Superior temporal gyrus (tissue), 1 donor: ENCODE results near the gene TNFAIP3.
"Not testable (repeated sequence)": the region's sequence is repeated elsewhere in the genome, so short reads cannot be mapped to it uniquely, and the experiment has no call there.

Experiments
- DNase-seq: peaks from one replicate; pipeline ENCODE4 v3.0.0-alpha.2; 2016; ENCODE audit errors: extremely low spot score

TNFAIP3 gene

DNA sequence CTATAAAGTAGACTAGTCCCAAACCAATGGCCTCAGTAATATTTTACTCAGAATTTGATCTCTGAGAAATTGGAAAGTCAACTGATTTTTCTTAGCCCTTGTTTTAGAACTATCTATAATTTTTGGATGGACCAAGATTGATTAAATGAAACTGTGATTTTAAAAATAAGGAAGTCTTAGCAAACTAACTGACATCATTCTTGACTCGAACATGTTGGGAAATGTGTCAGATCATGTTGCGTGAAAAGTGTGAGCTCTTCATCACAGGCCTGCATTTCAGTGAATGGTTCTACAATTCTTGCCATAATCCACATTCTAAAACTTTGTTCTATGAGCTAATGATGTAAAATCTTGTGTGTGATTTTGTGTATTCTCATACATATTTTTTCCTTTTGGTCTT lies 11.0 kb downstream of the TNFAIP3 start:
- peak; percentile 5 for DNase-seq

- no peak for DNase-seq
Measured at GRCh38 chr6:137878486-137879285, 11.6 kb downstream of the TNFAIP3 start.

DNA sequence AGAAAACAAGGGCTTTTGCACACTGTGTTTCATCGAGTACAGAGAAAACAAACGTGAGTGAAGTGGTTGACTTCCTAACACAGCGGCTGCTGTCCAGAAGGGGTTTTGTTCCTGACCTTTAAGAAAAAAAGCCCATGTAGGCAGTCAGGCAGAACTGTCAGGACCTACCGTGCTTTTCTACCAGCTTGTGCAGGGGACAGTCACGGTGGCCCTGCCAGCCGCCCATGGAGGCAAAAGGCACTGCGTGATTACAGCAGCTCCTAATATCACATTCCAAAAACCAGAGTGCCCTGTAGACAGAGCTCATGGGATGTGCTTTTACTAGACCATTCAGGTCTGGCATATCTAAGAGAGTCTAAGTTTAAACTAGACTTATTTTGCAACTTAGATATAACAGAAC lies 12.2 kb downstream of the TNFAIP3 start:
- no peak for DNase-seq

DNA sequence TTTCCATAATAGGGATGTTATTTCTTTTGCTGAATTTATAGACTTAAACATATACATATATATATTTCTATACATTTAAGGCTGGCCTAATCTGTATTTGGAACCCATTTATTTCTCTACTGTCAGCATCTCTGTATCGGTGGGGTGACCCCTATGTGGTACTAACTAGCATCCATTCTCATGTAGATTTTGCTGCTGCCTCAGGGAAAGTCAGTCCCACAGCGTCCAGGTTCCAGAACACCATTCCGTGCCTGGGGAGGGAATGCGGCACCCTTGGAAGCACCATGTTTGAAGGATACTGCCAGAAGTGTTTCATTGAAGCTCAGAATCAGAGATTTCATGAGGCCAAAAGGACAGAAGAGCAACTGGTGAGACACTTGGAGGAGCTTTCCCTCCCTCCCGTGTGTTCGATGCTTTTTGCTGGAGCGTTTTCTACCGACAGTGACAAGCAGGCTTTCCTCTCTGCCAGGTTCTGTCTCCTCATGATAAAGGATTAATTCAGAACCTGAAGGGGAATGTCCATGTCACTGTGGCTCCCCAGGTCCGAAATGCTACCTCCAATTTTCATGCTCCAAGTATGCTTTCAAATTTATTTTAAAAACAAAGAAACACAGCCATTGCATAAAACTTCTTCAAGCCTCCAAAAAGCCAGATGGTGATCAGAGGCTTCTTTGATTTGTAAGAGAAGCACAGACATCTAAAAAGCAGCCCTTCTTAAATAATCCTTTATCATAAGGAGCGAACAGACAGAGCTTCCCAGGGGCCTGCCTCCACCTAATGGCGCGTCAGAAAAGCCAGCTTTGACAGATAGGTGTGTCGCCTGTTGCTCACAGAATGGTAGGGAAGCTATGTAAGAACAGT lies 13.1 kb downstream of the TNFAIP3 start:
- peak; percentile 3 for DNase-seq

DNA sequence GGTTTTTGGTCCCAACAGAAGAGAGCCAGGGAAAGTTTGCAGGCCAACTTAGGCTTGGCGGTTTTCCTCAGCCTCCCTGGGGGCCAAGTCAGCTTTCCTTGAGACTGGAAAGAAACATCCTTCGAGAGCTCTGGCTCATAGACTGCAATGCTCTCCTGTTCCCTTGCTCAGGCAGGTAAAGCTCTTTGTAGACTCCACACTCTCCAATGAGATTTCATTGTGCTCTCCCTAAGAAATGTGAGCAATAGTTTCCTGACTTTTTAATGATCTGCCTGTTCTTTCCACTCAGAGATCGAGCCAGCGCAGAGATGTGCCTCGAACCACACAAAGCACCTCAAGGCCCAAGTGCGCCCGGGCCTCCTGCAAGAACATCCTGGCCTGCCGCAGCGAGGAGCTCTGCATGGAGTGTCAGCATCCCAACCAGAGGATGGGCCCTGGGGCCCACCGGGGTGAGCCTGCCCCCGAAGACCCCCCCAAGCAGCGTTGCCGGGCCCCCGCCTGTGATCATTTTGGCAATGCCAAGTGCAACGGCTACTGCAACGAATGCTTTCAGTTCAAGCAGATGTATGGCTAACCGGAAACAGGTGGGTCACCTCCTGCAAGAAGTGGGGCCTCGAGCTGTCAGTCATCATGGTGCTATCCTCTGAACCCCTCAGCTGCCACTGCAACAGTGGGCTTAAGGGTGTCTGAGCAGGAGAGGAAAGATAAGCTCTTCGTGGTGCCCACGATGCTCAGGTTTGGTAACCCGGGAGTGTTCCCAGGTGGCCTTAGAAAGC lies 13.9 kb downstream of the TNFAIP3 start:
- peak; percentile 5 for DNase-seq

DNA sequence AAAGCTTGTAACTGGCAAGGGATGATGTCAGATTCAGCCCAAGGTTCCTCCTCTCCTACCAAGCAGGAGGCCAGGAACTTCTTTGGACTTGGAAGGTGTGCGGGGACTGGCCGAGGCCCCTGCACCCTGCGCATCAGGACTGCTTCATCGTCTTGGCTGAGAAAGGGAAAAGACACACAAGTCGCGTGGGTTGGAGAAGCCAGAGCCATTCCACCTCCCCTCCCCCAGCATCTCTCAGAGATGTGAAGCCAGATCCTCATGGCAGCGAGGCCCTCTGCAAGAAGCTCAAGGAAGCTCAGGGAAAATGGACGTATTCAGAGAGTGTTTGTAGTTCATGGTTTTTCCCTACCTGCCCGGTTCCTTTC lies 14.4 kb downstream of the TNFAIP3 start:
- DNase-seq, result no peak

DNA sequence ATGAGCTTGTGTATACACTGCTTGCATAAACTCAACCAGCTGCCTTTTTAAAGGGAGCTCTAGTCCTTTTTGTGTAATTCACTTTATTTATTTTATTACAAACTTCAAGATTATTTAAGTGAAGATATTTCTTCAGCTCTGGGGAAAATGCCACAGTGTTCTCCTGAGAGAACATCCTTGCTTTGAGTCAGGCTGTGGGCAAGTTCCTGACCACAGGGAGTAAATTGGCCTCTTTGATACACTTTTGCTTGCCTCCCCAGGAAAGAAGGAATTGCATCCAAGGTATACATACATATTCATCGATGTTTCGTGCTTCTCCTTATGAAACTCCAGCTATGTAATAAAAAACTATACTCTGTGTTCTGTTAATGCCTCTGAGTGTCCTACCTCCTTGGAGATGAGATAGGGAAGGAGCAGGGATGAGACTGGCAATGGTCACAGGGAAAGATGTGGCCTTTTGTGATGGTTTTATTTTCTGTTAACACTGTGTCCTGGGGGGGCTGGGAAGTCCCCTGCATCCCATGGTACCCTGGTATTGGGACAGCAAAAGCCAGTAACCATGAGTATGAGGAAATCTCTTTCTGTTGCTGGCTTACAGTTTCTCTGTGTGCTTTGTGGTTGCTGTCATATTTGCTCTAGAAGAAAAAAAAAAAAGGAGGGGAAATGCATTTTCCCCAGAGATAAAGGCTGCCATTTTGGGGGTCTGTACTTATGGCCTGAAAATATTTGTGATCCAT lies 15.3 kb downstream of the TNFAIP3 start:
- DNase-seq, result peak; percentile 12

DNA sequence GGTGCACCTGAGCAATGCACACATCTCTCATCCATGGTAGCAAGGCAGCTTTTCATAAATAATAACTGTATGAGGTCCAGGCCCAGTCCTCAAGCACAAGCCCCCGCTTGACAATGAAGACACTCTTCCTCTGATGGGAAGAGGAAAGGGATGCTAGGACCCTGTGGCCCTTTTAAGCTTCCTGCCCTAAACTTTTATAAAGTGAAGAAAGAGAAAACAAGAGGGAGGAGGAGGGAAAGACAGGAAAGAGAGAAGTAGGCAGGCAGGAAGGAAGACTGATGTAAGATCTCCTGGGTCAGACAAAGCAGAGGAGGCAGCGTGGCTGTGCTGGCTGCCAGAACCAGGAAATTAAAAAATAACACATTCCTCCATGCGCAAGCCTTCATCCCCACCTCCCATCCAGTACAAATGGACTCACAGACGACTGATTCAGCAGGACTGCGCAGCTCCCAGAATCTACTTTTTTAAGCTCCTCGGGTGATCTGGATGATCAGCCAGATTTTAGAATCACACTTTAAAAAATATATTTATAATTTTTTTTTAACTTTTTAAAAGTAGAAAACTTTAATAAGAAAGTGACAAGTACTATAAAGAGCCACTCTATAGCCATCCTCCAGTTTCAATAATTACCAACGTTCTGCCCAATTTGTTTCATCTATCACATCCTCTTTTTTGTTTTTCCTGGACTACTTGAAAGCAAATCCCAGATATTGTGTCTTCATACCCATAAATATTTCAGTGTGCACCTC lies 16.5 kb downstream of the TNFAIP3 start:
- DNase-seq, result no peak

DNA sequence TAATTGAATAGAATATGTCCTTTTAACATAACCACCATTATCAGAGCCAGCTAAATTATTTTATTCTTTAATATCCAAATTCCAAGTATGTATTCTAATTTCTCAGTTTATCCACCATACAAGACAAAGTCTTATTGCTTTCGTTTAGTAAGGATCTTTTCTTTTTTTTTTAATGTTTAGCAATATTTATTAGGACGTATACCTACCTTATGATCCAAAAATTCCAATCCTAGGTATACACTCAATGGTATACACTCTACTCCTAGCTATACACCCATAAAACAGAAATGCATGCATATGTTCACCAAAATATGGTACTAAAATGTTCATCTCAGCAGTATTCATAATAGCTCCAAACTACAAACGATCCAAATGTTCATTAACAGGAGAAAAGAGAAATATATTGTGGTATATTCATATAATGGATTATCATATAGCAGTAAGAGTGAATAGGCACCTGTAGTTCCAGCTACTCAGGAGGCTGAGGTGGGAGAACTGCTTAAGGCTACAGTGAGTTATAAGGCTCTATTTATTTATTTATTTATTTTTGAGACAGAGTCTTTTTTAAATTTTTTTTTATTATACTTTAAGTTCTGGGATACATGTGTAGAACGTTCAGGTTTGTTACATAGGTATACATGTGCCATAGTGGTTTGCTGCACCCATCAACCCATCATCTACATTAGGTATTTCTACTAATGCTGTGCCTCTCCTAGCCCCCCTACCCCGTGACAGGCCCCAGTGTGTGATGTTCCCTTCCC lies 17.3 kb downstream of the TNFAIP3 start:
- no peak for DNase-seq

DNA sequence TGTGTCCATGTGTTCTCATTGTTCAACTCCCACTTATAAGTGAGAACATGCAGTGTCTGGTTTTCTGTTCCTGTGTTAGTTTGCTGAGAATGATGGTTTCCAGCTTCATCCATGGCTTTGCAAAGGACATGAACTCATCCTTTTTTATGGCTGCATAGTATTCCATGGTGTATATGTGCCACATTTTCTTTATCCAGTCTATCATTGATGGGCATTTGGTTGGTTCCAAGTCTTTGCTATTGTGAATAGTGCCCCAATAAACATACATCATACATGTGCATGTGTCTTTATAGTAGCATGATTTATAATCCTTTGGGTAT lies 17.8 kb downstream of the TNFAIP3 start:
- not testable (repeated sequence) for DNase-seq

DNA sequence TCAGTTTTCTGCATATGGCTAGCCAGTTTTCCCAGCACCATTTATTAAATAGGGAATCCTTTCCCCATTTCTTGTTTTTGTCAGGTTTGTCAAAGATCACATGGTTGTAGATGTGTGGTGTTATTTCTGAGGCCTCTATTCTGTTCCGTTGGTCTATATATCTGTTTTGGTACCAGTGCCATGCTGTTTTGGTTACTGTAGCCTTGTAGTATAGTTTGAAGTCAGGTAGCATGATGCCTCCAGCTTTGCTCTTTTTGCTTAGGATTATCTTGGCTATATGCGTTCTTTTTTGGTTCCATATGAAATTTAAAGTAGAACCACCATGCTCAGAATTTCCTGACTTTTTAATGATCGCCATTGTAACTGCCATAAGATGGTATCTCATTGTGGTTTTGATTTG lies 19.2 kb downstream of the TNFAIP3 start:
- DNase-seq, result not testable (repeated sequence)

- DNase-seq, result no peak
Measured at GRCh38 chr6:137890983-137891537, 24.0 kb downstream of the TNFAIP3 start.

DNA sequence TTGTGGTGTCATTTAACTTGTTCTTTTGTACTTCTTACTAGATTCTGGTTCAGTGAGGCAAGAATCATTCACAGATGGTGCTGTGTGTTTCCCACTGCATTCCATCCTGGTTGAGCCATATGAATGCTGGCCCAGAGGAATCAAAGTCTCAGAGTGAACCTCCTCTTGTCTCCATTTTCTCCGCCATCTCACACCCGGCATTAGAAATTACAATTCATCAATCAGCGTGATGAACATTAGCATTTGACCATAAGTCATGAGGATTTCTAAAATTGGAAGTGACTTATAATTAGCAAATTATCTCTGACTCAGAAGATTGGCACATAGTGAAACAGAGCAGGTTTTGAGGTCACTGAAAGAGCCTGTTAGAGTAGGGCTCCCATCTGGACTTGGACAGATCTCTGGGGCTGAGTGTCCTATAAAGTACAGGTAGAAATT lies 25.2 kb downstream of the TNFAIP3 start:
- DNase-seq, result no peak

DNA sequence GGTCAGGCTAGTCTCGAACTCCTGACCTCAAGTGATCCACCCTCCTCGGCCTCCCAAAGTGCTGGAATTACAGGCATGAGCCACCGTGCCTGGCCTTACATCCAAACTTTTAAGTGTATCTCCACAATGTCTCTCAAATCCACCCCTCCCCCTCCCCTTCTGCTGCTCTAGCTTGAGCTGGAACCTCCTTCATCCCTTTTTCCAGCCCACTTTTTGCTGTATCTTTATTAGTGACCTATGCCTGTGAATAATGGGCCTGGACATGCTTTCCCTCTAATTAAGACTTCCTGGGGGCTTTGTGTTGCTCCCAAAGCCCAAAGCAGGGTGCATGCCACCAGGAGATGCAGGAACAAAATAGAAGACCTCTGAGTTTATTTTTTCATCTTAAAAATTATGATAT lies 26.1 kb downstream of the TNFAIP3 start:
- no peak for DNase-seq

- no peak for DNase-seq
Measured at GRCh38 chr6:137893726-137894125, 26.7 kb downstream of the TNFAIP3 start.

GRCh38 chr6:137894378-137894777 lies 27.3 kb downstream of the TNFAIP3 start:
- not testable (repeated sequence) for DNase-seq

DNA sequence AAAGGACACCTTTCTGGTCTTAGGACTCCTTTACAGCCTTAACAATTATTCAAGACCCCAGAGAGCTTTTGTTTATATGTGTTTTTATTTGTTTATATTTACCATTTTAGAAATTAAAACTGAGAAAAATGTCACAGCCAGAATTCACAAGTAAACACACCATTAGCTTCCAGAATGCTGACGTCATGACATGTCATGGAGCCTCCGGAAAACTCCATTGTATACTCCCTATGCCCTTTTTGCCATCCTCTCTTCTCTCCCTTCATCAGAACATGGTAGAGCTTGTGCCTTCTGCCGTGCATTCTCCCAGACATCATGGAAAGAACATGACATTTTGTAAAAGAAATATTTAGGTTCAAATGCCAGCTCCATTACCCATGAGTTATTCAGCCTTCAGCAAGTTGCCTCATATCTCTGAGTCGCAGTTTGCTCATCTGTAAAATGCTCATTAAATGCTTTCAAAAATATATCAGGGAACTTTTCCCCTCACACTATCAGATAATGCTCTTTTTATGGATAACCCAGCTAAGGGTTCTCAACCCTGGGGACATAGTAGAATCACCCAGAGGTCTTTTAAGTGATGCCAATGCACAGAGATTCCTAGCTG lies 27.8 kb downstream of the TNFAIP3 start:
- no peak for DNase-seq

DNA sequence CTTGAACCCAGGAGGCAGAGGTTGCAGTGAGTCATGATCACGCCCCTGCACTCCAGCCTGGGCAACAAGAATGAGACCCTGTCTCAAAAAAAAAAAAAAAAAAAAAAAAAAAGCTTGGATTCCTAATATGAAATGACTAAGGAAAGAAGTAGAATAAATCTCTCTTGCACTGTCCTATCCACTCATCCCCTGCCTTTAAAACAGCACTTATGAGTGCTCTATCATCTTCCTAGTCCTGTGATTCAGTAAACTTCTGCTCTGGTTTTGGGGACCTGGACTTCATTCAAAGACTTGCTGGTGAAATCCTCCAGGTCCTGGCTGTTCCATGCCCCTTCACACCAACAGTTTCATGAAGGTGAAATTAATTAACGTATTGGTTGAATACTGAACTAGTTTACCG lies 29.6 kb downstream of the TNFAIP3 start:
- DNase-seq, result no peak

DNA sequence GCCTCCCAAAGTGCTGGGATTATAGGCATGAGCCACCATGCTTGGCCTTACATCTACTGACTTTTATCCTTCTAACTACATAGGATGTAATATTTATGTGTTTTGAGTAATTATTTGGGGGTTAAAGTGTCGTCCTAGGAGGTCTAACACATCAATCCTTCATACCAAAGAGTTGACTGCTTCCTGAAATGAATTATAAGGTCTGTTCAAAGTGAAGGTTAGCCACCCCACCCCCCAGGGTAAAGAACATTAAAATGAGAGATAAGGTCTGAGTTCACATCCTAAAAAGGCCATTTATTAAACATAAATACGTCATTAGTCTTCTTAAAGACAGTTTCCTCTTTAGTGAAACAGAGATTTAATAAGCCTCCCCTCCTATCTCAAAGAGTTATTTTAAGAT lies 33.8 kb downstream of the TNFAIP3 start:
- no peak for DNase-seq
